ENCODE results near the gene CCDC97.

GRCh38 chr19:41269055-41269454 is 40.9 kb upstream of the CCDC97 start:
- TF ChIP-seq MAX (CRISPR knock-in tag; IDR thresholded peaks at IDR 0.05): no peak
- TF ChIP-seq ZNF138 (CRISPR knock-in tag; conservative IDR thresholded peaks at IDR 0.05): no peak
- no peak for TF ChIP-seq ZNF317 (CRISPR knock-in tag; IDR thresholded peaks at IDR 0.05; ENCODE audit: borderline replicate concordance, low read depth)
- no peak for TF ChIP-seq ZMAT4 (CRISPR knock-in tag; IDR thresholded peaks at IDR 0.05)
- no peak for TF ChIP-seq CTCF (IDR thresholded peaks at IDR 0.05)
- TF ChIP-seq ZBTB21 (CRISPR knock-in tag; IDR thresholded peaks at IDR 0.05; ENCODE audit: borderline replicate concordance): no peak
- no peak for TF ChIP-seq USF2 (CRISPR knock-in tag; IDR thresholded peaks at IDR 0.05)
- TF ChIP-seq FOXK1 (CRISPR knock-in tag; IDR thresholded peaks at IDR 0.05): no peak
- TF ChIP-seq JUN (CRISPR knock-in tag; IDR thresholded peaks at IDR 0.05): no peak
- TF ChIP-seq NFYB (CRISPR knock-in tag; conservative IDR thresholded peaks at IDR 0.05; ENCODE audit: low read depth): no peak
